HepG2 (cell line): Measurements from ENCODE around the gene KCND1. TPM values are rescaled to one million over a fixed set of nuclear protein-coding genes. Genes with fewer than 3 reads are reported as not detected.

Experiments
- BRD4 ChIP-seq: sonication (generic); formaldehyde crosslinking; IDR thresholded peaks from 2 replicates; pipeline ENCODE4 v1.4.0; 2020; ENCODE audit warnings: missing genetic modification reagents
- CREBL2 ChIP-seq: sonication (generic); formaldehyde crosslinking; IDR thresholded peaks from 2 replicates; pipeline ENCODE4 v1.8.1; 2023; ENCODE audit warnings: missing genetic modification reagents, mild to moderate bottlenecking, borderline replicate concordance
- DNMT1 ChIP-seq: sonication (generic); formaldehyde crosslinking; IDR thresholded peaks from 2 replicates; pipeline ENCODE4 v1.5.1; 2020; ENCODE audit warnings: mild to moderate bottlenecking, missing genetic modification reagents
- HMGA1 ChIP-seq: sonication (generic); formaldehyde crosslinking; conservative IDR thresholded peaks from 2 replicates; pipeline ENCODE4 v1.4.0; 2020; ENCODE audit warnings: missing genetic modification reagents
- KLF9 ChIP-seq: IDR thresholded peaks from 2 replicates; pipeline ENCODE4 v1.6.1; 2016; ENCODE audit warnings: low read depth
- MEIS2 ChIP-seq: sonication (generic); formaldehyde crosslinking; IDR thresholded peaks from 2 replicates; pipeline ENCODE4 v1.9.0; 2021; ENCODE audit warnings: mild to moderate bottlenecking, missing genetic modification reagents
- MIER3 ChIP-seq: IDR thresholded peaks from 2 replicates; pipeline ENCODE4 v1.6.1; 2016; ENCODE audit warnings: missing compliant biosample characterization, borderline replicate concordance
- NCOR1 ChIP-seq: fragments of 200-600 bp; sonication (generic); IDR thresholded peaks from 2 replicates; pipeline ENCODE4 v1.7.0; 2017; ENCODE audit warnings: antibody characterized with exemption, low read length, borderline replicate concordance
- PBX3 ChIP-seq: sonication (generic); formaldehyde crosslinking; IDR thresholded peaks from 2 replicates; pipeline ENCODE4 v1.8.1; 2023; ENCODE audit warnings: missing genetic modification reagents, inconsistent platforms, borderline replicate concordance
- SIN3A ChIP-seq: IDR thresholded peaks from 2 replicates; pipeline ENCODE4 v1.6.1; 2011; ENCODE audit warnings: low read depth, mild to moderate bottlenecking, control low read depth, low read length, borderline replicate concordance
- TBX2 ChIP-seq: sonication (generic); formaldehyde crosslinking; IDR thresholded peaks from 2 replicates; pipeline ENCODE4 v1.5.0; 2020; ENCODE audit warnings: missing genetic modification reagents, mild to moderate bottlenecking, borderline replicate concordance
- UBTF ChIP-seq: sonication (generic); formaldehyde crosslinking; IDR thresholded peaks from 2 replicates; pipeline ENCODE4 v1.4.0; 2020; ENCODE audit warnings: mild to moderate bottlenecking, missing genetic modification reagents
- XBP1 ChIP-seq: sonication (generic); formaldehyde crosslinking; IDR thresholded peaks from 2 replicates; pipeline ENCODE4 v1.5.0; 2020; ENCODE audit warnings: missing genetic modification reagents
- ZIK1 ChIP-seq: sonication (generic); formaldehyde crosslinking; IDR thresholded peaks from 2 replicates; pipeline ENCODE4 v1.5.0; 2020; ENCODE audit warnings: mild to moderate bottlenecking, low read depth, missing genetic modification reagents, borderline replicate concordance
- ZMYM2 ChIP-seq: sonication (generic); formaldehyde crosslinking; IDR thresholded peaks from 2 replicates; pipeline ENCODE4 v1.8.0; 2022; ENCODE audit warnings: mild to moderate bottlenecking, missing genetic modification reagents
- ZMYM4 ChIP-seq: sonication (generic); formaldehyde crosslinking; IDR thresholded peaks from 2 replicates; pipeline ENCODE4 v1.8.1; 2023; ENCODE audit warnings: mild to moderate bottlenecking, missing genetic modification reagents
- ZNF615 ChIP-seq: sonication (generic); formaldehyde crosslinking; IDR thresholded peaks from 2 replicates; pipeline ENCODE4 v1.5.0; 2020; ENCODE audit warnings: mild to moderate bottlenecking, missing genetic modification reagents, borderline replicate concordance
- ZNF644 ChIP-seq: IDR thresholded peaks from 2 replicates; pipeline ENCODE4 v1.6.1; 2016; ENCODE audit warnings: low read depth
- polyA plus RNA-seq, 8 experiments: library from polyadenylated mRNA; depleted of rRNA in 3 of 8; stranded (reverse) in 7 of 8; unstranded in 1 of 8; fragments of >200 nt; fragmentation: Illumina TruSeq in 4 of 8; extraction: Trizol in 4 of 8; gene quantifications; 2 replicates each; pipeline versions ENCODE4 v1.2.1 to v1.2.3, GENCODE V29; 2011 to 2016; ENCODE audit warnings: low read depth in 4 of 8, missing spikeins in 1 of 8, mixed read lengths in 1 of 8; ENCODE audit not compliant: insufficient read depth in 1 of 8
- total RNA-seq, 5 experiments: library from RNA; depleted of rRNA; stranded (reverse); fragments of >200 nt; fragmentation: Illumina TruSeq; extraction: Trizol; gene quantifications; 2 replicates each; pipeline ENCODE4 v1.2.3, GENCODE V29; 2016; ENCODE audit warnings: low read depth in 1 of 5
- TF ChIP-seq, protein P1 (sequence below): IDR thresholded peaks from 2 replicates; pipeline ENCODE4 v1.6.1; 2016; ENCODE audit warnings: control low read depth
- TF ChIP-seq, protein P2 (sequence below): sonication (generic); formaldehyde crosslinking; IDR thresholded peaks from 2 replicates; pipeline ENCODE4 v1.9.0; 2021; ENCODE audit warnings: missing genetic modification reagents, mild to moderate bottlenecking, borderline replicate concordance
- TF ChIP-seq, protein P3 (sequence below): sonication (generic); formaldehyde crosslinking; IDR thresholded peaks from 2 replicates; pipeline ENCODE4 v1.5.1; 2020; ENCODE audit warnings: missing genetic modification reagents, mild to moderate bottlenecking, borderline replicate concordance
- TF ChIP-seq, protein P4 (sequence below): IDR thresholded peaks from 2 replicates; pipeline ENCODE4 v1.6.1; 2016

KCND1 gene
- total and polyA plus RNA-seq, 2 of the 13 experiments (the other 11 are each of a cell fraction or from before 2014, with no cell fraction given): 0.07 to 0.30 TPM

DNA sequence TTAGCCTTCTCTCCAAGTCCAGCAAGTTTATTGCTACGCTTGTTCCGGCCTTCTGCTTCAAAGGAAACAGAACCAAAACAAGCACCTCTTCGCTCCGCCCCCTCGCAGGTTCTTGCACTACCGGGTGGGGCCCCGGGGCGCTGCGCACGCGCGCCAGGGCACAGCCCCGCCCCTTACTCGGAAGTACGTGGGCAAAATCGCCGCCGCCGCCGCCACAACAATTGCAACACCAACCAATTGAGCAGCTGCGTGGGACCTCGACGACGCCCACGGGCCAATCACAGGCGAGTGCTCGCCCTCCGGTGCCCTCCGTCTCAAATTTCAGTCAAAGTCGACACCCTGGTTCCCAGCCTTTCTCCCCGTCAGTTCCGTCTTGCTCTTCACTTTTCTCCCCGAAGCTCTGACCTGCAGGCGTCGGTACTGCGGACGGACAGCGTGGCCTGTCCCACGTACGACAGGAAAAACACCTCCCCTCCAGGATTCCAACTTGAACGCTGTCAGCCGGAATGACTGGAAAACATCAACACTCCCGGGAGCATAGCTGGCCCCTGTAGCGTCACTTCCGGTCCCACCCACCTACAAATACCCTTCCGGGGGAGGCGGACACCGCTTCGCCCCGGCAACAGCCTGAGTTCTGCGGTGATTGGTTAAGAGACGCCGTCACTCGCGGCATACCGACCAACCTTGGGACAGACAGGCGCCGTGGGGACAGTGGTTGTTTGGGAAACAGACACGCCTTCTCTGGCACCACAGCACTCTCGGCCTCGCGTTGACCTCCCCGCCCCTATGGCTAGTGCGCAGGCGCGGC lies 13.6 kb downstream of the KCND1 start (continued):
- TF ChIP-seq, protein P1, sequence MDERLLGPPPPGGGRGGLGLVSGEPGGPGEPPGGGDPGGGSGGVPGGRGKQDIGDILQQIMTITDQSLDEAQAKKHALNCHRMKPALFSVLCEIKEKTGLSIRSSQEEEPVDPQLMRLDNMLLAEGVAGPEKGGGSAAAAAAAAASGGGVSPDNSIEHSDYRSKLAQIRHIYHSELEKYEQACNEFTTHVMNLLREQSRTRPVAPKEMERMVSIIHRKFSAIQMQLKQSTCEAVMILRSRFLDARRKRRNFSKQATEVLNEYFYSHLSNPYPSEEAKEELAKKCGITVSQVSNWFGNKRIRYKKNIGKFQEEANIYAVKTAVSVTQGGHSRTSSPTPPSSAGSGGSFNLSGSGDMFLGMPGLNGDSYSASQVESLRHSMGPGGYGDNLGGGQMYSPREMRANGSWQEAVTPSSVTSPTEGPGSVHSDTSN (CRISPR knock-in tag): peak; percentile 86
- TF ChIP-seq ZNF644 (CRISPR knock-in tag): no peak
- TF ChIP-seq ZMYM2 (CRISPR knock-in tag): no peak
- TF ChIP-seq BRD4: no peak
- TF ChIP-seq ZIK1 (CRISPR knock-in tag): no peak
- TF ChIP-seq, protein P2, sequence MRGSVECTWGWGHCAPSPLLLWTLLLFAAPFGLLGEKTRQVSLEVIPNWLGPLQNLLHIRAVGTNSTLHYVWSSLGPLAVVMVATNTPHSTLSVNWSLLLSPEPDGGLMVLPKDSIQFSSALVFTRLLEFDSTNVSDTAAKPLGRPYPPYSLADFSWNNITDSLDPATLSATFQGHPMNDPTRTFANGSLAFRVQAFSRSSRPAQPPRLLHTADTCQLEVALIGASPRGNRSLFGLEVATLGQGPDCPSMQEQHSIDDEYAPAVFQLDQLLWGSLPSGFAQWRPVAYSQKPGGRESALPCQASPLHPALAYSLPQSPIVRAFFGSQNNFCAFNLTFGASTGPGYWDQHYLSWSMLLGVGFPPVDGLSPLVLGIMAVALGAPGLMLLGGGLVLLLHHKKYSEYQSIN: no peak
- TF ChIP-seq NCOR1: peak; percentile 72; the same call in 1 of the 2 replicates
- TF ChIP-seq HMGA1 (CRISPR knock-in tag): no peak
- TF ChIP-seq KLF9 (CRISPR knock-in tag): no peak
- TF ChIP-seq, protein P3, sequence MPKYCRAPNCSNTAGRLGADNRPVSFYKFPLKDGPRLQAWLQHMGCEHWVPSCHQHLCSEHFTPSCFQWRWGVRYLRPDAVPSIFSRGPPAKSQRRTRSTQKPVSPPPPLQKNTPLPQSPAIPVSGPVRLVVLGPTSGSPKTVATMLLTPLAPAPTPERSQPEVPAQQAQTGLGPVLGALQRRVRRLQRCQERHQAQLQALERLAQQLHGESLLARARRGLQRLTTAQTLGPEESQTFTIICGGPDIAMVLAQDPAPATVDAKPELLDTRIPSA (CRISPR knock-in tag): no peak
- no peak for TF ChIP-seq MIER3 (CRISPR knock-in tag)
- no peak for TF ChIP-seq ZNF615
- no peak for TF ChIP-seq XBP1 (CRISPR knock-in tag)
- TF ChIP-seq, protein P4, sequence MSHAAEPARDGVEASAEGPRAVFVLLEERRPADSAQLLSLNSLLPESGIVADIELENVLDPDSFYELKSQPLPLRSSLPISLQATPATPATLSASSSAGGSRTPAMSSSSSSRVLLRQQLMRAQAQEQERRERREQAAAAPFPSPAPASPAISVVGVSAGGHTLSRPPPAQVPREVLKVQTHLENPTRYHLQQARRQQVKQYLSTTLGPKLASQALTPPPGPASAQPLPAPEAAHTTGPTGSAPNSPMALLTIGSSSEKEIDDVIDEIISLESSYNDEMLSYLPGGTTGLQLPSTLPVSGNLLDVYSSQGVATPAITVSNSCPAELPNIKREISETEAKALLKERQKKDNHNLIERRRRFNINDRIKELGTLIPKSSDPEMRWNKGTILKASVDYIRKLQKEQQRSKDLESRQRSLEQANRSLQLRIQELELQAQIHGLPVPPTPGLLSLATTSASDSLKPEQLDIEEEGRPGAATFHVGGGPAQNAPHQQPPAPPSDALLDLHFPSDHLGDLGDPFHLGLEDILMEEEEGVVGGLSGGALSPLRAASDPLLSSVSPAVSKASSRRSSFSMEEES: no peak
- no peak for TF ChIP-seq UBTF (CRISPR knock-in tag)
- TF ChIP-seq PBX3 (CRISPR knock-in tag): no peak
- peak; percentile 45; the same call in 1 of the 2 replicates for TF ChIP-seq TBX2 (CRISPR knock-in tag)
- no peak for TF ChIP-seq DNMT1 (CRISPR knock-in tag)
- no peak for TF ChIP-seq ZMYM4
- no peak for TF ChIP-seq SIN3A
- TF ChIP-seq CREBL2 (CRISPR knock-in tag): no peak
- no peak for TF ChIP-seq MEIS2 (CRISPR knock-in tag)
